GM21825 (cell line): ENCODE measurements around the gene PRRC2A.

ENCODE experiments used
- ATAC-seq: cut with Tn5 transposase; IDR thresholded peaks from one replicate; pipeline ENCODE4 v1.9.1; 2021; ENCODE audit warnings: mild to moderate bottlenecking, moderate library complexity; ENCODE audit not compliant: unreplicated experiment

PRRC2A gene

GRCh38 chr6:31620586-31621319 is at the start of gene PRRC2A:
Gene PRRC2A (plus strand): TSS chr6:31620715. CDS start chr6:31622790, 2,075 bp downstream.
- ATAC-seq, result peak; percentile 49

- ATAC-seq, result peak; percentile 32
Measured at GRCh38 chr6:31572041-31572911, 48.2 kb upstream of the PRRC2A start, which contains the start of gene LTA. Gene LTA (plus strand): TSS chr6:31572289. CDS start chr6:31572743, 454 bp downstream.

- no peak for ATAC-seq
Measured at GRCh38 chr6:31573239-31574105, 47.0 kb upstream of the PRRC2A start.

GRCh38 chr6:31574106-31575061 is 46.1 kb upstream of the PRRC2A start:
- ATAC-seq, result no peak

- ATAC-seq, result no peak
Measured at GRCh38 chr6:31575335-31575901, 45.1 kb upstream of the PRRC2A start, which contains the start of gene TNF. Gene TNF (plus strand): TSS chr6:31575565. CDS start chr6:31575742, 177 bp downstream.

GRCh38 chr6:31575952-31576685 is 44.4 kb upstream of the PRRC2A start:
- ATAC-seq, result no peak

- no peak for ATAC-seq
Measured at GRCh38 chr6:31576897-31577578, 43.5 kb upstream of the PRRC2A start.

- ATAC-seq, result no peak
Measured at GRCh38 chr6:31577579-31577966, 42.9 kb upstream of the PRRC2A start.

GRCh38 chr6:31578184-31579118 is 42.1 kb upstream of the PRRC2A start:
- ATAC-seq, result no peak

GRCh38 chr6:31579119-31579505 is 41.4 kb upstream of the PRRC2A start:
- no peak for ATAC-seq

- no peak for ATAC-seq
Measured at GRCh38 chr6:31579546-31580437, 40.7 kb upstream of the PRRC2A start.

GRCh38 chr6:31580438-31580740 is 40.1 kb upstream of the PRRC2A start:
- no peak for ATAC-seq

GRCh38 chr6:31580807-31581433 is 39.6 kb upstream of the PRRC2A start:
- peak; percentile 39 for ATAC-seq

- ATAC-seq, result no peak
Measured at GRCh38 chr6:31581434-31582229, 38.9 kb upstream of the PRRC2A start.

GRCh38 chr6:31582230-31582643 is 38.3 kb upstream of the PRRC2A start, which contains the start of gene LTB:
Gene LTB (minus strand): TSS chr6:31582424. CDS start chr6:31582417, 7 bp downstream.
- no peak for ATAC-seq
